Esophagus (tissue), 2 donors: ENCODE data around the gene SUCLG1. TPM values are rescaled to one million over a fixed set of nuclear protein-coding genes. Genes with fewer than 3 reads are reported as not detected.
"Not testable (repeated sequence)": the region's sequence is repeated elsewhere in the genome, so short reads cannot be mapped to it uniquely, and the experiment has no call there.

Experiments
- H3K27ac ChIP-seq, 2 donors: one replicate each; pipeline ENCODE4 v1.5.1; 2013; ENCODE audit warnings: low read depth in 2 of 2, mild to moderate bottlenecking in 2 of 2, inconsistent platforms in 1 of 2, low read length in 1 of 2, moderate library complexity in 1 of 2
- H3K27me3 ChIP-seq, 2 donors: one replicate each; pipeline ENCODE4 v1.6.1; 2013; ENCODE audit warnings: low read length in 2 of 2, control low read depth in 1 of 2, mild to moderate bottlenecking in 1 of 2; ENCODE audit not compliant: insufficient read depth in 2 of 2, control insufficient read depth in 1 of 2
- H3K36me3 ChIP-seq, 2 donors: one replicate each; pipeline ENCODE4 v1.6.1; 2013; ENCODE audit warnings: low read length in 1 of 2; ENCODE audit not compliant: control insufficient read depth in 2 of 2, insufficient read depth in 2 of 2
- H3K4me1 ChIP-seq, 2 donors: one replicate each; pipeline ENCODE4 v1.6.1; 2013; ENCODE audit warnings: low read length in 1 of 2; ENCODE audit not compliant: control insufficient read depth in 2 of 2, insufficient read depth in 2 of 2
- H3K4me3 ChIP-seq, 2 donors: one replicate each; pipeline ENCODE4 v1.5.1; 2013; ENCODE audit warnings: low read length in 2 of 2, mild to moderate bottlenecking in 2 of 2, low read depth in 1 of 2, moderate library complexity in 1 of 2
- H3K9me3 ChIP-seq, 2 donors: one replicate each; pipeline ENCODE4 v1.6.1; 2013; ENCODE audit warnings: mild to moderate bottlenecking in 2 of 2, low read depth in 1 of 2, low read length in 1 of 2, moderate library complexity in 1 of 2; ENCODE audit not compliant: control insufficient read depth in 2 of 2, insufficient read depth in 1 of 2
- WGBS, 2 donors: extraction: QIAGEN DNeasy Blood & Tissue Kit; methylation state at CpG; one replicate each; pipeline ENCODE4 v1.1.7; 2013; 5-methylcytosine and 5-hydroxymethylcytosine counted together
- polyA plus RNA-seq, 2 donors: library from polyadenylated mRNA; stranded (reverse); fragments of 200-250 nt; gene quantifications; one replicate each; pipeline ENCODE4 v1.2.3, GENCODE V29; 2013
- donor health status: healthy with polysubstance abuse.
- donor health status: Bipolar disorder and iron deficiency.

Gene SUCLG1
- polyA plus RNA-seq, 2 donors, result 115 to 117 TPM

DNA sequence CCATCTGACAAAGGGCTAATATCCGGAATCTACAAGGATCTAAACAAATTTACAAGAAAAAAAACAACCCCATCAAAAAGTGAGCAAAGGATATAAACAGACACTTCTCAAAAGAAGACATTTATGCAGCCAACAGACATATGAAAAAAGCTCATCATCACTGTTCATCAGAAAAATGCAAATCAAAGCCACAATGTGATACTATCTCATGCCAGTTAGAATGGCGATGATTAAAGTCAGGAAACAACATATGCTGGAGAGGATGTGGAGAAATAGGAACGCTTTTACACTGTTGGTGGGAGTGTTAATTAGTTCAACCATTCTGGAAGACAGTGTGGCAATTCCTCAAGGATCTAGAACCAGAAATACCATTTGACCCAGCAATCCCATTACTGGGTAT, 57.0 kb downstream of the SUCLG1 start:
- H3K27me3 ChIP-seq, H3K27ac ChIP-seq, H3K9me3 ChIP-seq, H3K4me3 ChIP-seq, H3K4me1 ChIP-seq, H3K36me3 ChIP-seq: not testable (repeated sequence)
- WGBS, 2 donors, result 76 to 88% methylated on average over 3 of the region's 3 CpGs

DNA sequence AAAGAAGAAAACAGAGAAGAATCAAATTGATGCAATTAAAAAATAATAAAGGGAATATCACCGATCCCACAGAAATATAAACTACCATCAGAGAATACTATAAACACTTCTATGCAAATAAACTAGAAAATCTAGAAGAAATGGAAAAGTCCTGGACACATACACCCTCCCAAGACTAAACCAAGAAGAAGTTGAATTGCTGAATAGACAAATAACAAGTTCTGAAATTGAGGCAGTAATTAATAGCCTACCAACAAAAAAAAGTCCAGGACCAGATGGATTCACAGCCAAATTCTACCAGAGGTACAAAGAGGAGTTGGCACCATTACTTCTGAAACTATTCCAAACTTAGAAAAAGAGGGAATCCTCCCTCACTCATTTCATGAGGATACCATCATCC, 59.2 kb downstream of the SUCLG1 start:
- H3K4me3 ChIP-seq, H3K27me3 ChIP-seq, H3K36me3 ChIP-seq, H3K4me1 ChIP-seq, H3K27ac ChIP-seq, H3K9me3 ChIP-seq: not testable (repeated sequence)
- 78 to 81% methylated on average over 1 of the region's 1 CpG for WGBS, 2 donors

- 42 to 60% methylated on average over 3 of the region's 3 CpGs for WGBS, 2 donors
- Histone ChIP-seq H3K9me3 (no peaks in the 10 kb centered on the region), H3K4me1 (no peaks in the 10 kb centered on the region), H3K4me3 (no peak overlapping the region), H3K27me3 (no peaks in the 10 kb centered on the region), H3K36me3 (no peaks in the 10 kb centered on the region), H3K27ac (no peak overlapping the region)
These were observed 63.3 kb downstream of the SUCLG1 start for GRCh38 chr2:84395820-84396219.

DNA sequence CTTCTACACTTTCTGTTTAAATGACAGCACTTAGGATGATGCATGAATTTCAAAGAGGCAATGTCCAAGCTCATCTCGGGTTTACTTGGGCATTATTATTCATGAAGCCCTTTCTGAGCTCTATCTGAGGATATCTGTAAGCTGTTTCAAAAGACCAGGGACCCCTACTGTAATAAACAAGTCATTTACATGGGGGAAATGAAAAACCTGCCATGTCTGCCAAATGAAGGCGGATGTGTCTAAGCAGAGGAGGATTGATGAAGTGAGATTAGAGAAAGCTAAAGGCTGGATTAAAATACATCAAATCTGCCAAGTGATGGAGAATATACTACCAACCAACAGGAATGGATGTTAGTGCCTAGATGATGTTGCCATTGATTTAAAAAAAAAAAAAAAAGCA, 64.5 kb downstream of the SUCLG1 start:
- Histone ChIP-seq H3K27ac (no peak overlapping the region), H3K4me3 (no peak overlapping the region), H3K9me3 (no peaks in the 10 kb centered on the region), H3K27me3 (no peaks in the 10 kb centered on the region), H3K4me1 (no peaks in the 10 kb centered on the region), H3K36me3 (no peaks in the 10 kb centered on the region)
- WGBS, 2 donors, result 47 to 51% methylated on average over 2 of the region's 2 CpGs

DNA sequence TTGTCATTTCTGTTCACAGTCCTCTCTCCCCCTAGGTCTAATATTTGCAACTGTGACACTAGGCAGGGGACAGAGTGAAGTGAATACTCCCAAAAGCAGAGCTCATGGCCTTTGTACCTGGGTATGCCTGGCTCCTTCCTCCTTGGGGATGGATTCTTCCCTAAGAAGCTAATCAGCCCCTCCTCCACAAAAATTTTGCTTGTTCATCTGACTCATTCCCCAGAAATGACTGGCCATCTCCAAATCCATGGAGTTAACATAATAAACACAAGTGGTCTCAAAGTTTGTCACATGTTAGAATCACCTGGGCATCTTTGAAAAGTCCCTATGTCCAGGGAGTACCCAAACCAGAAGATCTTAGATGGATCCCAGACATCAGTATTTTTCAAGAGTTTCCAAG, 65.3 kb downstream of the SUCLG1 start:
- H3K27me3 ChIP-seq, result no peaks in the 10 kb centered on the region
- H3K4me3 ChIP-seq, result no peak overlapping the region
- H3K9me3 ChIP-seq, result no peaks in the 10 kb centered on the region
- no peak overlapping the region for H3K27ac ChIP-seq
- H3K36me3 ChIP-seq, result no peaks in the 10 kb centered on the region
- no peaks in the 10 kb centered on the region for H3K4me1 ChIP-seq

DNA sequence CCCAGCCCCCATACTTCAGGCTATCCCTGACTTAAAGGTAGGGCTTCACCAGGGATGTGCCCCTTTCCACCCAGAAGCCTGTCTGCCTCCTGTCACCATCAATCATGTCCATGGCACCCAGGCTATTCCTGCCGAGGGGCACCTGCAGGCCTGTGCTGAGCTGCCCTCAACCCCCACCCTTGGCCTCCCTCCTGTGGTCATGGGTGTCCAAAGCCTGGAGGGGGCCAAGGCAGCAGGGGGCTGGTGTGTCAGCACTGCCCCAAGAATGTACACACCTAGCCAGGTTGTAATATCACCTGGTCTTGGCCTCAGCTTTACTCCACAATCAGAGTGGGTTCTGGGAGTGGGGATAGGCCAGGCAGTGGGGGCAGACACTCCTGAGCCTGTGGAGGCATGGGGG, 69.3 kb downstream of the SUCLG1 start:
- Histone ChIP-seq H3K4me3 (no peak overlapping the region), H3K27me3 (no peaks in the 10 kb centered on the region), H3K9me3 (no peaks in the 10 kb centered on the region), H3K4me1 (no peaks in the 10 kb centered on the region), H3K36me3 (no peaks in the 10 kb centered on the region), H3K27ac (no peak overlapping the region)
- WGBS, 2 donors, result 32 to 56% methylated on average over 1 of the region's 1 CpG

- no peaks in the 10 kb centered on the region for H3K4me1 ChIP-seq
- H3K27ac ChIP-seq, result no peak overlapping the region
- H3K27me3 ChIP-seq, result no peaks in the 10 kb centered on the region
- 83 to 90% methylated on average over 9 of the region's 9 CpGs for WGBS, 2 donors
- H3K9me3 ChIP-seq, result no peaks in the 10 kb centered on the region
- no peak overlapping the region for H3K4me3 ChIP-seq
- H3K36me3 ChIP-seq, result no peaks in the 10 kb centered on the region
These were observed 70.1 kb downstream of the SUCLG1 start for GRCh38 chr2:84388921-84389490.

DNA sequence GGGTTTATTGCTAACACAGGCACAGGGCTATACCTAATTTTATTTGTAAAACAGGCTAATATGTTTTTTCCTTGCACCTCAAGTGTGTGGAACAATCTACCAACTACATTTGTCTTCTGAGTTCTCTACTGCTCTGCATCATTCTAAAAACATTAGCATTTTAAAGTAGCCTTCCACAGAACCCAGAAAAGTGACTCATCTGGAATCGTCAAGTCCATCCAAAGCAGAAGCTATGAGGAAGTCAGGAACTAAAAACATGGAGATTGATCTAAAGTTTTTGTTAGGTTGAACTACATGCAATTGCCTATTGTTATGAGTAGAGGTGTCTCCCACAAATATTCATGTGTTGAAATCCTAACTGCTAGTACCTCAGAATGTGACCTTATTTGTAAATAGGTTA, 70.9 kb downstream of the SUCLG1 start:
- Histone ChIP-seq H3K27ac (no peak overlapping the region), H3K27me3 (no peaks in the 10 kb centered on the region), H3K4me3 (no peak overlapping the region), H3K4me1 (no peaks in the 10 kb centered on the region), H3K9me3 (no peaks in the 10 kb centered on the region), H3K36me3 (no peaks in the 10 kb centered on the region)
- WGBS, 2 donors, result 49 to 53% methylated on average over 1 of the region's 1 CpG

DNA sequence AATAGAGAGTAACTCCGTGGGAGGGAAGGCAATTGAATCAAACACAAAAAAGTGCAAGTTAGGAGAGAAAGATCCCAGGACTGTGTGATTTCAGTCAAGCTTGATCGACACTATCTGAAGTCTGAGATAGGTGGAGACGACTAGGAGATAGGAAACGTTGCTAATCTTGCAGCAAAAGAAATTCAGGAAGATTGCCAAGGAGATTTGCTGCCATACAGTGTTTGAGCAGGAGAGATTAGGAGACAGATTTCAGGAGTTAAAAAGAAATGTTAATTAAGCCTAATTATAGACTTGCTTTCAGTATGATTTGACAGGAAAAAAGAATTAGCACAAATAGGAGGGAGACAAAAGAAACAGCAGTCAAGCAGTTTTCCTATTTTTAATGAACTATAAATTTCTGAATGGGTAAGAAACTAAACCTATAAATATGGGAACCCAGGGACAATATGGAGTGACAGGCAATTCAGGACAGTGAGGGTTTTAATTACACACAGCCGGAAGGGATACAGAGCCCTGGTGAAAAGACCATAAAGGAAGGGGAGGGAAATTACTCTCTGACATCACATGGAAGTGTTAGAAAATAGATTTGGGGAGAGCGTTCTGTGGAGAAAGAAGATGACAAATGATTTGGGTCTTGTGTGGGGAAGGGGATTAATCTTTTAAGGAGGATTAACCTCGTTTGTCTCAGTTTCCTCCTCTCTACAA, 72.6 kb downstream of the SUCLG1 start:
- no peak overlapping the region for H3K27ac ChIP-seq
- no peak overlapping the region for H3K4me3 ChIP-seq
- 15 to 17% methylated on average over 7 of the region's 7 CpGs for WGBS, 2 donors
- H3K27me3 ChIP-seq, result no peaks in the 10 kb centered on the region
- no peaks in the 10 kb centered on the region for H3K4me1 ChIP-seq
- H3K36me3 ChIP-seq, result no peaks in the 10 kb centered on the region
- H3K9me3 ChIP-seq, result no peaks in the 10 kb centered on the region

DNA sequence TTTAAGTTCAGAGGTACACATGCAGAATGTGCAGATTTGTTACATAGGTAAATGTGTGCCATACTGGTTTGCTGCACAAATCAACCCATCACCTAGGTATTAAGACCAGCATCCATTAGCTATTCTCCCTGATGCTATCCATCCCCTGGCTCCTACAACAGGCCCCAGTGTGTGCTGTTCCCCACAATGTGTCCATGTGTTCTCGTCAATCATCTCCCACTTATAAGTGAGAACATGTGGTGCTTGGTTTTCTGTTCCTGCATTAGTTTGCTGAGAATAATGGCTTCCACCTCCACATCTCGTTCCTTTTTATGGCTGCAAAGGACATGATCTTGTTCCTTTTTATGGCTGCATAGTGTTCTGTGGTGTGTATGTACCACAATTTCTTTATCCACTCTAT, 75.8 kb downstream of the SUCLG1 start:
- Histone ChIP-seq H3K27ac (no peak overlapping the region), H3K36me3 (no peaks in the 10 kb centered on the region), H3K9me3 (no peaks in the 10 kb centered on the region), H3K27me3 (no peaks in the 10 kb centered on the region), H3K4me1 (no peaks in the 10 kb centered on the region), H3K4me3 (no peak overlapping the region)
- 82 to 84% methylated on average over 2 of the region's 2 CpGs for WGBS, 2 donors
